Fibroblast of lung (primary cell): ENCODE measurements around the gene TEX12.

Experiments used
- EZH2 ChIP-seq: IDR thresholded peaks from 2 replicates; pipeline ENCODE4 v1.5.1; 2012; ENCODE audit warnings: low read length, control low read depth, mild to moderate bottlenecking; ENCODE audit errors: missing control alignments
- TF ChIP-seq, protein P1 (sequence below), 2 donors: IDR thresholded peaks in 1 of 2; conservative IDR thresholded peaks in 1 of 2; 1 replicate in 1 of 2; 2 replicates in 1 of 2; pipeline ENCODE4 v1.5.1; 2011 to 2012; ENCODE audit warnings: low read length in 2 of 2, control low read depth in 1 of 2, inconsistent platforms in 1 of 2, low read depth in 1 of 2, mild to moderate bottlenecking in 1 of 2

DNA sequence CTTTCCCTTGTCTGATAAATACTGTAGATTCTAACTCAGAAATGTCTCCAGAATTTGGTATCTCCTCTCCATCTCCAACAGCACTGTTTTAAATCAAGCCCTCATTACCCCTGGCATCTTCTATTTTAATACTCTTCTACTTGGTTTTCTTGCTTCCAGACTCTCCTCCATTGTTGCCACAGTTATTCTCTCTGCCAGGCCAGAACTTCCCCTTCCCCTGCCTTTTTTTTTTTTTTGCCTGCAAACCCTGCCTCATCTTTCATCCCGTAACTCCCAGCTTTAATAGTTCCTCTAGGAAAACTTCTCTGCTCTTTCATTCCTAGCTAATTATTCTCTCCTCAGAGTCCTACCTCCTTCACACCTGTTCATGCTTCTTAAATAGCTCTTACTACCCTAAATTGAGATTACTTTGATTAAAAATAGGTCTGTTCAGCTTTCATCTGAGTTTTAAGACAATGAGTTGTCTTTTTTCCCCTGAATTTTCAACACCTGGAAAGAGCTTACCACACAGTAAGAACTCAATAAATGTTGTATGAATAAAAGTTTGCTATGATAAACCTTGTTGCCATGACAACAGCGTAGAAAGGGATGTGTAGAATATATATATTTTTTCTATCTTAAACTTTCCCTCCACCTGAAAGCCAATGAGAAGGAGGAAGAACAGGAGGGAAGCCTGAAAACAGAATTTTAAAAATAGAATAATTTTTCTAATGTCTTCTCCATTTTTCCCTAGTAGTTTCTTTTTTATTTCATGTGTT, 6.9 kb upstream of the TEX12 start:
- TF ChIP-seq, protein P1, sequence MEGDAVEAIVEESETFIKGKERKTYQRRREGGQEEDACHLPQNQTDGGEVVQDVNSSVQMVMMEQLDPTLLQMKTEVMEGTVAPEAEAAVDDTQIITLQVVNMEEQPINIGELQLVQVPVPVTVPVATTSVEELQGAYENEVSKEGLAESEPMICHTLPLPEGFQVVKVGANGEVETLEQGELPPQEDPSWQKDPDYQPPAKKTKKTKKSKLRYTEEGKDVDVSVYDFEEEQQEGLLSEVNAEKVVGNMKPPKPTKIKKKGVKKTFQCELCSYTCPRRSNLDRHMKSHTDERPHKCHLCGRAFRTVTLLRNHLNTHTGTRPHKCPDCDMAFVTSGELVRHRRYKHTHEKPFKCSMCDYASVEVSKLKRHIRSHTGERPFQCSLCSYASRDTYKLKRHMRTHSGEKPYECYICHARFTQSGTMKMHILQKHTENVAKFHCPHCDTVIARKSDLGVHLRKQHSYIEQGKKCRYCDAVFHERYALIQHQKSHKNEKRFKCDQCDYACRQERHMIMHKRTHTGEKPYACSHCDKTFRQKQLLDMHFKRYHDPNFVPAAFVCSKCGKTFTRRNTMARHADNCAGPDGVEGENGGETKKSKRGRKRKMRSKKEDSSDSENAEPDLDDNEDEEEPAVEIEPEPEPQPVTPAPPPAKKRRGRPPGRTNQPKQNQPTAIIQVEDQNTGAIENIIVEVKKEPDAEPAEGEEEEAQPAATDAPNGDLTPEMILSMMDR (conservative IDR thresholded peaks at IDR 0.05 in 1 of 2, IDR thresholded peaks at IDR 0.05 in 1 of 2; ENCODE audit: low read depth in 1 of 2, low read length in 2 of 2) = no peak
- TF ChIP-seq EZH2 = no peak
